IPS-18c (cell line): Measurements from ENCODE around the gene PARPBP.
"Not testable (repeated sequence)": the region's sequence is repeated elsewhere in the genome, so short reads cannot be mapped to it uniquely, and the experiment has no call there.

Experiments
- H3K4me3 ChIP-seq: 2 replicates; pipeline ENCODE4 v1.7.0; 2013; ENCODE audit warnings: low read depth, mild to moderate bottlenecking, low read length, moderate library complexity; ENCODE audit not compliant: insufficient read depth
- H3K9me3 ChIP-seq: one replicate; pipeline ENCODE4 v1.6.1; 2013; ENCODE audit warnings: mild to moderate bottlenecking, low read length, moderate library complexity; ENCODE audit not compliant: control insufficient read depth, insufficient read depth

The PARPBP gene, protein sequence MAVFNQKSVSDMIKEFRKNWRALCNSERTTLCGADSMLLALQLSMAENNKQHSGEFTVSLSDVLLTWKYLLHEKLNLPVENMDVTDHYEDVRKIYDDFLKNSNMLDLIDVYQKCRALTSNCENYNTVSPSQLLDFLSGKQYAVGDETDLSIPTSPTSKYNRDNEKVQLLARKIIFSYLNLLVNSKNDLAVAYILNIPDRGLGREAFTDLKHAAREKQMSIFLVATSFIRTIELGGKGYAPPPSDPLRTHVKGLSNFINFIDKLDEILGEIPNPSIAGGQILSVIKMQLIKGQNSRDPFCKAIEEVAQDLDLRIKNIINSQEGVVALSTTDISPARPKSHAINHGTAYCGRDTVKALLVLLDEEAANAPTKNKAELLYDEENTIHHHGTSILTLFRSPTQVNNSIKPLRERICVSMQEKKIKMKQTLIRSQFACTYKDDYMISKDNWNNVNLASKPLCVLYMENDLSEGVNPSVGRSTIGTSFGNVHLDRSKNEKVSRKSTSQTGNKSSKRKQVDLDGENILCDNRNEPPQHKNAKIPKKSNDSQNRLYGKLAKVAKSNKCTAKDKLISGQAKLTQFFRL

DNA sequence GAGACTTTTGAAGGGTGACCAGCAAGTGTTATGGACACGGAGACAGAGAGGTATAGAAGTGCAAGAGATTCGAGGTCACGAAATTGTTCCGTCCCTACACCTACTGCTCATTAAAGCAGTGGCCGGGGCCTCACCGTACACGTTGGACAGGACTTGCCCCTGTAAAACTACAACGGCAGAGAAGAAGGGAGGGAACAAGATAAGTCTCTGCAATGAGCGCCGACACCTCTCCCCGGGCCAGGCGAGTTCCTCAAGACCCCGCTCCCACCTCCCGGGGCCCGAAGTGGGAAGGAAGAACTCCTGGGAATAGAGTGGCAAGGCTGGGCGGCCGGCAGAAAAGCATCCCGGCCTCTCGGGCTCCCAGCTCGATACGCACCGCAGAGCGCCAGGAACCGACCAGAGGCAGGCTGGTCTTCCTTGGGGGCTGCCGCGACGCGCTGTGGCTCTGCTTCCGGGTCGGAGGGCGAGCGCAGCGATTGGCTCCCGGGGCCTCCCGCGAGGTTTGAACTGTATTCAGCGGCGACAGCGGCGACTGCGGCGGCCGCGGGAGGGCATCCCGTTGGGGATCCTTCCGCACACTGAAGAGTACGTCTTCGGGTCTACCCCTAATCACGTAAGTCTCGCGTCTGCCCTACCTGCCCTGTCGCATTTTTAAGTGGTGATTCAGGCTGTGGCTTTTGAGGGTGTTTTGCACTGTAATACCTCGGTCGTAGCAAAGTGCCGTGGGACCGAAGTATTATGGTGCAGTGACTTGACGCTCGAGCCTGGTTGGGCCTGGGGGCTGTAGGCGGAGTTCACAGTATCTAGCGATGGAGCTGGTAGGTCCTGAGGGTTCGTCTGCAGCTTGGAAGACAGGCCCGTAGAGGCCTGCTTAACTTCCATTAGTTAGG, at the start of gene PARPBP, which contains the start of gene NUP37:
Gene PARPBP (plus strand): TSS at position 510 of the 890 bp plus-strand sequence. CDS start 3,706 bp downstream, outside the sequence.
Gene NUP37 (minus strand): TSS at position 441 of the 890 bp plus-strand sequence. CDS start 1,596 bp downstream, outside the sequence.
- peak within 1 kb of the TSS; percentile 60 for H3K4me3 ChIP-seq
- no peaks in the 10 kb centered on the region for H3K9me3 ChIP-seq

DNA sequence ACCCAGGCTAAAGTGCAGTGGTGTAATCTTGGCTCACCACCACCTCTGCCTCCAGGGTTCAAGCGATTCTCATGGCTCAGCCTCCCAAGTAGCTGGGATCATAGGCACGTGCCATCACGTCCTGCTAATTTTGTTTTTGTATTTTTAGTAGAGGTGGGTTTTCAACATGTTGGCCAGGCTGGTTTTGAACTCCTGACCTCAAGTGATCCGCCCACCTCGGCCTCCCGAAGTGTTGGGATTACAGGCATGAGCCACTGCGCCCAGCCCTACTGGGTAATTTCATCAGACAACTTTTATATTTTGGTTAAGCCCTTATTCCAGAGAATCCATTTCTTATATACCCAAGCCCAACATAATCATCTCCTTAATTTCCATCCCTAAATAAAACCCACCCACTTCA, 47.9 kb upstream of the PARPBP start:
- not testable (repeated sequence) for H3K4me3 ChIP-seq, H3K9me3 ChIP-seq

DNA sequence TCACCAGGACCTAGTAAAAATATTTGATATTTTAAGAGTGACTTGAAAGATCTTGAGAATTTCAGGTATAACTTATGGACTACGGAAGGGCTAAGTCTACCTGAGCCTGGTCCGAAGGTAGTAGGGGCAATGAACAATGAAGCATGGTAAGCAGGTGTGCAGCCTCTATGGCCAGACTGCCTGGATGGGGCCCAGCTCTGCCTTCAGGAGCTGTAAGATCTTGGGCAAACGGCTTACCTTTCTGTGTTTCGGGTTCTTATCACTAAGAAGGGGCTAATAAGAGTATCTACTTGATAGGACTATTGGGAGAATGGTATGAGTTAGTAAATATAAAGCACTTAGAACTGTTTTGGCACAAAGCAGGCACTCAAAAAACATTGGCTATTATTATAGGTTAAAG, 39.1 kb upstream of the PARPBP start:
- Histone ChIP-seq H3K4me3 (no peak overlapping the region), H3K9me3 (no peaks in the 10 kb centered on the region)

DNA sequence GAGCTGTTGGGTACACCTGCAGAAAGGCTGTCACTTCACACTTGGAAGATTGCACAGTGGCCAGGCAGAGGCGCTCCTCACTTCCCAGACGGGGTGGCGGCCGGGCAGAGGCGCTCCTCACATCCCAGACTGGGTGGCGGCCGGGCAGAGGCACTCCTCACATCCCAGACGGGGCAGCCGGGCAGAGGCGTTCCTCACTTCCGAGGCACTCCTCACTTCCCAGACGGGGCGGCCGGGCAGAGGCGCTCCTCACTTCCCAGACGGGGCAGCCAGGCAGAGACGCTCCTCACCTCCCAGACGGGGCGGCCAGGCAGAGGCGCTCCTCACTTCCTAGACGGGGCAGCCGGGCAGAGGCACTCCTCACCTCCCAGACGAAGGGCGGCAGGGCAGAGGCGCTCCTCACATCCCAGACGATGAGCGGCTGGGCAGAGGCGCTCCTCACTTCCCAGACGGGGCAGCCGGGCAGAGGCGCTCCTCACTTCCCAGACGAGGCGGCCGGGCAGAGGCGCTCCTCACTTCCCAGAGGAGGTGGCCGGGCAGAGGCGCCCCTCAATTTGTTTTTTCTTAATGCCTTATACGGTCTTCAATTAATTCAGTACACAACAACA, 30.7 kb upstream of the PARPBP start:
- H3K4me3 ChIP-seq, H3K9me3 ChIP-seq: not testable (repeated sequence)

DNA sequence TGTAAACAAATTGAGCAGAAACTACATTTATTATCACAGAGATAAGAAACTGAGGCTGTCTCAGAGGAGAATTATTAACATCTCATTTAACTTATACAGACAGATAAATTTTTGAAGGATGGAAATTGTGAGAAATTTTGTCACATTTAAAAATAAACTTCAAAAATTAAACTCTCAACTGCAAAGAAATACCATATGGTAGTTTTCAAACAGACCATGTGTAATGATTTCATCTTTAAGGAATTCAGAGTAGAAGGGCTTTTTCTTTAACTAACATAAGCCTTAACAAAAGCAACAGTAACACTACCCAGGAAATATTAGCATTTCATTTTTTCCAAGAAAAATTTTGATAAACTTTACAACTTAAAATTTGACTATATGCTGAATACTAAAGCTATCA, 26.7 kb upstream of the PARPBP start:
- Histone ChIP-seq H3K9me3 (peaks cover 8% of the 10 kb centered on the region), H3K4me3 (no peak overlapping the region)

DNA sequence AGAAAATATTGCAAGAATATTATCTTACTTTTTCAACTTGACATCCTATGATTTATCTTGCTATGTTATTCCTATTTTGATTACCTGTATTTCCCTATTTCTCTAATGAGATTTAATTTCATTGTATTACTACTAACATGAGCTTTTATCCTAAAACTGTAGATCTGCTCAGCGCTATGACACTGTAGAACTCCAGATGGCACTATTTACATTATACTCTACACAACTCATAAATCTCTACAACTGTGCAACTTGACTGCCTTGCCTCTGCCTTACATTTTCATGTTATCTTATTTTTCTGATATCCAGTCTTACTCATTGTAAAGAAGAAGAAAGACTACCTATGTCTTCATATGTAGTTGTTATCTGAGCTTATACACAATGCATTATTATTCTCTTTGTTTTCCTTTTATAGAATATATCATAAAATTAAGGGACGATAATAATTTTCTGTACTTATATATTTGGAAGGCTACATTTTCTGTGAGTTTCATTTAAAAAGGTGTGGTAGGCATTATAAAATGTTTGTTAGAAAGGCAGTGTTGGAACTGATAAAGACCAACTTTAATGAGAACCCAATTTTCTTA, 24.2 kb upstream of the PARPBP start:
- H3K4me3 ChIP-seq = no peak overlapping the region
- peaks cover 2% of the 10 kb centered on the region for H3K9me3 ChIP-seq

DNA sequence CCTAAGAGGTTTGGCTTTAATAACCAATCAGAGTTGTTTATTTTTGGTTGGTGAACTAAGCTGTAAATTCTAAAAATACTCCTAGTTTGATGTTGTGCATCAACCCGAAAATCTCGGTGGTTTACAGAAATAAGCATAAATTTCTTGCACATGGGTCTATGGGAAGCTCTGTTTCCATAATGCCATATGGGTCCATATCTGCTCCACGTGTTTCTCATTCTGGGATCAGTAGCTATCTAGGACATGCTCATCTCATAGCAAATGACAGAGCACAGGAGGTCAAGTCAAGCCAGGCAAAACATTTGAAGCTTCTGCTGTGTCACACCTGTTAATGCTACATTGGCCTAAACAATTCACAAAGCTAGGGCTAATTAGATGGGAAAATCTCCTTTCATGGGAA, 23.1 kb upstream of the PARPBP start:
- Histone ChIP-seq H3K9me3 (no peaks in the 10 kb centered on the region), H3K4me3 (no peak overlapping the region)

DNA sequence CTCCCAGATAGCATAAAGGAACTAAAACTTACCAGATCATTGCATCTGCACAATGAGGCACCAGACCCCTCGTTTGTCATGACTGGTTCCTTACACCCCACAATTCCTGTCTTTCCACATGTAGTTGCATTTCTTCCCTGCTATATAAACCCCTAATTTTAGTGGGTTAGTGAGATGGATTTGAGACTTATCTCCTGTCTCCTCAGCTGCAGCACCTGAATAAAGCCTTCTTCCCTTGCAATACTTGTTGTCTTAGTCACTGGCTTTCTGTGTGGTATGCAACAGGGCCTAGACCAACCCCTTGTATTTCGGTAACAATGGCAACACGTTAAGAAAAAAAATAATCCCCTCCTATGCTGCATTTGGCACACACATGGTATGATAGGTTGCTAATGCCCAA, 13.1 kb upstream of the PARPBP start:
- no peak overlapping the region for H3K4me3 ChIP-seq
- H3K9me3 ChIP-seq = no peaks in the 10 kb centered on the region

DNA sequence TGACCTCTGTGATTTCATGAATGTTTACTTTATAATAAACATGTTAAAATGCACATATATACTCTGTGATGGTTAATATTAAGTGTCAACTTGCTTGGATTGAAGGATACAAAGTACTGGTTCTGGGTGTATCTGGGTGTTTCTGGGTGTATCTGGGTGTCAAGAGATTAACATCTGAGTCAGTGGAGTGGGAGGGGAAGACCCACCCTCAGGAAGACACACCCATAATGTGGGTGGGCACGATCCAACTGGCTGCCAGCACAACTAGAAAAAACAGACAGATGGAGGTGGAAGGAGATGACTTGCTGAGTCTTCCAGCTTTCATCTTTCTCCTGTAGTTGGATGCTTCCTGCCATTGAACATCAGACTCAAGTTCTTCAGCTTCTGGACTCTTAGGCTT, 12.0 kb upstream of the PARPBP start:
- no peaks in the 10 kb centered on the region for H3K9me3 ChIP-seq
- no peak overlapping the region for H3K4me3 ChIP-seq

DNA sequence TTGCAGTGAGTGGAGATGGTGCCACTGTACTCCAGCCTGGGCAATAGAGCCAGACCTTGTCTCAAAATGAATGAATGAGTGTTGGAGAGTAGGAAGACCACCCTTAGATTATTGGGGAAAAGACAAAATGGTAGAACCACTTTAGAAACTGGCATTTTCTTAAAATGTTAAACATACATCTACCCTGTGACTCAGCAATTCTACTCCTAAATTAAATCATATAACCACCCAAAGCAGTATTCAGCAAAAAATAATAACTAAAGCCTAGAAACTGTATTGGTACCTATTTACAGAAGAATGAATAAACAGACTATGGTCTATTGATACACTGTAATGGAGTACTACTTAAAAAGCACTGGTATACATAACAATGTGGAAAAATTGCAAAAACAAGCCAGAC, 9.2 kb upstream of the PARPBP start:
- H3K9me3 ChIP-seq = no peaks in the 10 kb centered on the region

DNA sequence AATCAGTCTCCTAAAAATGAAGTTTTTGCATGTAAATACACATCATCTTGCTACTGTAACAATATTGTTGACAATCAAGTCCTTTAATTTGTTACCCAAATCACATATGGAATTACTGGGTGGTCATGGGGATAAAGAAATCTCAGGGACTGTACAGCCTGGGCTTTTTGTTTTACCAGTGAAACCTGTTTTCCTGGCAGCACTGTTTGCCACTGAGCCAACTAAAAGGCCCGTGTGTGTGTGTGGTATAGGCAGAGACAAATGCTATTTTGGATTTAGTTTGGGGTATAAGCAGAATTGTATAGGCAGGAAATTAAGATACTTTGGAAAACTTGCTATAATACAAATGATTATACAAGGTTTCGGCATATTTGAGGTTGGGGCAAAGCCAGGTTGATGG, 5.8 kb upstream of the PARPBP start:
- no peak overlapping the region for H3K4me3 ChIP-seq
- no peaks in the 10 kb centered on the region for H3K9me3 ChIP-seq

More for the DNA sequence above, 9.2 kb upstream of the PARPBP start:
- no peak overlapping the region for H3K4me3 ChIP-seq

DNA sequence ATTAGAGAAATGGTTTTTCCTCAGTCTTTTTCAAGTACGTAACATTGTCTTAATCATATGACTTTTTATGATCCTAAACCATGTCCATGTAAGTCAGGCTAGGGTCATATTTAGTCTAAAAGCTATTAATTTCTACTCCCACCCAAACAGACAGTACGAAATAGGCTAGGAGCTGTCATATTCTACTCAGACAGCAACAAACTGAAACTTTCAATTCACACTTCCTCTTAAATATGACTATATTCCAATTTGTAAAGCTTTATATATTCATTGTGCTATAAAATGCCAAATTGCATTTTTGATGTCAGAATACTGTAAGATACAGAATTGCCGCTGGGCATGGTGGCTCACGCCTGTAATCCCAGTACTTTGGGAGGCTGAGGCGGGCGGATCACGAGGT, 3.6 kb upstream of the PARPBP start:
- Histone ChIP-seq H3K9me3 (no peaks in the 10 kb centered on the region), H3K4me3 (no peak overlapping the region)

DNA sequence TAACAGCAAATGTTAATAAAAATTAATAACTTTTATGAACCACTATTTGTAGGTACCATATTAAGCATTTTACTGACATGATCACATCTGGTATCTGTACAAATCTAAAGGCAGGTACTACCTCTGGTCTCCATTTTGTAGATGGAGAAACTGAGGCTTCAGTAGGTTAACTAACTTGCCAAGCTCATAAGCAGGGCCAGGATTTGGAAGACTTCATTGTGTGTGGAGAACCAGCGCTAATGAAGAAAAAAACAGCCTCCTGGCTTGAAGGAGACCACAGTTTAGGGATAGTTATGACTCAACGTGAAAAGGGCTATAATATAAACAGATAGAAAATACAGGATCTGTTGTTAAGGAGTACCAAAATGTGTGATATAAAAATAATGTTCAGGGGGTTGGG, 1.1 kb upstream of the PARPBP start:
- H3K9me3 ChIP-seq = no peaks in the 10 kb centered on the region
- peak overlapping the region; percentile 60 for H3K4me3 ChIP-seq

DNA sequence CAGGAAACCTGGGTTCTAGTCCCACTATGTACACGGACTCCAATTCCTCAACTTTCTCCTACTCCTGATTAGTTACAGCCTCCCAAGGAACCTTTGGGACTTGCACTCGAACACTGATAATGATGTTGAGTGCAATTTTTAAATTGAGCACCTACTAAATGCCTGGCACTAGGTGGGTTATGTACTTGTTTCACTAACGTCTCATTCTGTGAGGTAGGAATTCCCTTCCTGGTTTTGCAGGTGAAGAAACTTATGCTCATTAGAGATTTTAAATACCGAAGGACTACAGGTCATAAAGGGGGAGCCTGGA, 536 bp downstream of the PARPBP start:
- H3K4me3 ChIP-seq = peak overlapping the region; percentile 60
- no peaks in the 10 kb centered on the region for H3K9me3 ChIP-seq

DNA sequence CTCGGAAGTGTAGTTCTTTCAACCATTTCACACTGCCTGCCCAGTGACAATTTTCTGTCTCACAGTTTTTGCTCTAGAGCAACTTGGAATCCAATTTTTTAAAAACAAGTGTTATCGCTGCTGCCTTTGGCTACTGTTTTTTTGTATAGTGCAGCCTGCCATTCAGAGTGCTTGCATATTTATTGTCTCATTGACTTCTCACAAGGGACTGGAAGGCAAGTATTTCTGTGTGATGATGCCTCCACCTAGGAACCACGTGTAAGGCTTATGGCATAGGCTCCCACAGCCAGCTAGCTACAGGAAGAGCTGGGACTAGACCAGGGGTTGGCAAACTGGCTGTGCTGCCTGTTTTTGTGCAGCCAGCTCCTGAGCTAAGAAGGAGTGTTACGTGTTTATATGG, 903 bp downstream of the PARPBP start:
- Histone ChIP-seq H3K9me3 (no peaks in the 10 kb centered on the region), H3K4me3 (peak overlapping the region; percentile 60)

DNA sequence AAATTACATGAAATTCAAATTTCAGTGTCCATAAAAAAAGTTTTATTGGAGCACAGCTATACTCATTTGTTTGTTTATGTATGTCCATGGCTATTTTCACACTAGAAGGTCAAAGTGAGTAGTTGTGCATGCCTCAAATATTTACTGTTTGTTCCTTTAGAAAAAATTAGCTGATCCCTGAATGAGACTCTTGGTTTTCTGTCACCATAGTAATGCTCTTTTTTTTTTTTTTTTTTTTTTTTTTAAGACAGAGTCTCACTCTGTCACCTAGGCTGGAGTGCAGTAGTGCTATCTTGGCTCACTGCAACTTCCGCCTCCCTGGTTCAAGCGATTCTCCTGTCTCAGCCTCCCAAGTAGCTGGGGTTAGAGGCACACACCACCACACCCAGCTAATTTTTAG, 1.3 kb downstream of the PARPBP start:
- peak overlapping the region; percentile 60; the same call in 1 of the 2 replicates for H3K4me3 ChIP-seq
- H3K9me3 ChIP-seq = not testable (repeated sequence)

DNA sequence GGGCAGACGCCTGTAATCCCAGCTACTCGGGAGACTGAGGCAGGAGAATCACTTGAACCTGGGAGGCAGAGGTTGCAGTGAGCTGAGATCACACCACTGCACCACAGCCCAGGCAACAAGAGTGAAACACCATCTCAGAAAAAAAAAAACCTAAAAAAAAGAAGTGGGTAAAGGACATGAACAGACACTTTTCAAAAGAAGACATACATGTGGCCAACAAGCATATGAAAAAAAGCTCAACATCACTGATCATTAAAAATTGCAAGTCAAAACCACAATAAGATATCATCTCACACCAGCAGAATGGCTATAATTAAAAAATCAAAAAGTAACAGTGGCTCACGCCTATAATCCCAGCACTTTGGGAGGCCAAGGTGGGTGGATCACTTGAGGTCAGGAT, 10.7 kb downstream of the PARPBP start:
- H3K9me3 ChIP-seq, H3K4me3 ChIP-seq: not testable (repeated sequence)
